Activated T-cell treated with anti-CD3 and anti-CD28 coated beads, Interleukin-2, amount 50 U/mL, for 72 hours (primary cell): ENCODE data around the gene STOX2. TPM values are rescaled to one million over a fixed set of nuclear protein-coding genes. Genes with fewer than 3 reads are reported as not detected.

ENCODE experiments used
- ATAC-seq, 2 donors: fragments of 150-1000 bp; cut with Tn5 transposase; replicated peaks in 1 of 2; 2 replicates each; pipeline ENCODE4 v1.10.0; 2021; ENCODE audit warnings: moderate library complexity in 2 of 2, mild to moderate bottlenecking in 1 of 2
- DNase-seq, 2 donors: peaks; one replicate each; pipeline ENCODE4 v3.0.0; 2021 to 2022; ENCODE audit warnings: mixed read lengths in 1 of 2
- H3K27ac Mint-ChIP-seq: one replicate; pipeline ENCODE4 v1.8.0; 2022; ENCODE audit warnings: mild to moderate bottlenecking, moderate library complexity, mixed read lengths
- H3K27me3 Mint-ChIP-seq: one replicate; pipeline ENCODE4 v1.8.0; 2022; ENCODE audit warnings: low read depth, mixed read lengths
- H3K36me3 Mint-ChIP-seq, 2 donors: one replicate each; pipeline ENCODE4 v1.8.0; 2022; ENCODE audit warnings: mixed read lengths in 2 of 2, mild to moderate bottlenecking in 1 of 2; ENCODE audit not compliant: insufficient read depth in 2 of 2
- H3K4me1 Mint-ChIP-seq: one replicate; pipeline ENCODE4 v1.8.0; 2022; ENCODE audit warnings: low read depth, mixed read lengths
- H3K4me3 Mint-ChIP-seq, 2 donors: one replicate each; pipeline ENCODE4 v1.8.0; 2022; ENCODE audit warnings: mild to moderate bottlenecking in 2 of 2, mixed read lengths in 2 of 2, moderate library complexity in 2 of 2
- H3K9me3 Mint-ChIP-seq, 2 donors: one replicate each; pipeline ENCODE4 v1.8.0; 2022; ENCODE audit warnings: mixed read lengths in 2 of 2
- total RNA-seq, 2 donors: library from RNA; stranded (reverse); gene quantifications; one replicate each; pipeline ENCODE4 v1.2.3, GENCODE V29; 2022

The STOX2 gene
- total RNA-seq, 2 donors from 2014 or later = 0.19 TPM; not detected in 1

DNA sequence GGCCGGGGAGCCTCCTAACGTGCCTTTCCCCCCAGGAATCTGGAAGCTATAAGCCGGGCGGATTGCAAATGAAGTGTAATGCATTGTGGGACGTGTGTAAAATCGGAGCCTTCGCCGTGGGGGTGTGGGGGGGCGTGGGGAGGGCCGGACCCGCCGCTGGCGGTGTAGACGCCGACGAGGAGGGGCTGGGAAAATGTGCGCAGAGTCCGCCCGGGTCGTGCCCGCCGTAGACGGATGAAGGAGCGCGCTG, 1.3 kb downstream of the STOX2 start:
- no peaks in the 10 kb centered on the region for H3K9me3 Mint-ChIP-seq
- H3K4me3 Mint-ChIP-seq = peak overlapping the region; percentile 47 to 61
- ATAC-seq = no peak
- peaks cover 23% of the 10 kb centered on the region for H3K27me3 Mint-ChIP-seq
- no peaks in the 10 kb centered on the region for H3K4me1 Mint-ChIP-seq
- no peaks in the 10 kb centered on the region for H3K36me3 Mint-ChIP-seq
- no peak overlapping the region for H3K27ac Mint-ChIP-seq
- DNase-seq = no peak

DNA sequence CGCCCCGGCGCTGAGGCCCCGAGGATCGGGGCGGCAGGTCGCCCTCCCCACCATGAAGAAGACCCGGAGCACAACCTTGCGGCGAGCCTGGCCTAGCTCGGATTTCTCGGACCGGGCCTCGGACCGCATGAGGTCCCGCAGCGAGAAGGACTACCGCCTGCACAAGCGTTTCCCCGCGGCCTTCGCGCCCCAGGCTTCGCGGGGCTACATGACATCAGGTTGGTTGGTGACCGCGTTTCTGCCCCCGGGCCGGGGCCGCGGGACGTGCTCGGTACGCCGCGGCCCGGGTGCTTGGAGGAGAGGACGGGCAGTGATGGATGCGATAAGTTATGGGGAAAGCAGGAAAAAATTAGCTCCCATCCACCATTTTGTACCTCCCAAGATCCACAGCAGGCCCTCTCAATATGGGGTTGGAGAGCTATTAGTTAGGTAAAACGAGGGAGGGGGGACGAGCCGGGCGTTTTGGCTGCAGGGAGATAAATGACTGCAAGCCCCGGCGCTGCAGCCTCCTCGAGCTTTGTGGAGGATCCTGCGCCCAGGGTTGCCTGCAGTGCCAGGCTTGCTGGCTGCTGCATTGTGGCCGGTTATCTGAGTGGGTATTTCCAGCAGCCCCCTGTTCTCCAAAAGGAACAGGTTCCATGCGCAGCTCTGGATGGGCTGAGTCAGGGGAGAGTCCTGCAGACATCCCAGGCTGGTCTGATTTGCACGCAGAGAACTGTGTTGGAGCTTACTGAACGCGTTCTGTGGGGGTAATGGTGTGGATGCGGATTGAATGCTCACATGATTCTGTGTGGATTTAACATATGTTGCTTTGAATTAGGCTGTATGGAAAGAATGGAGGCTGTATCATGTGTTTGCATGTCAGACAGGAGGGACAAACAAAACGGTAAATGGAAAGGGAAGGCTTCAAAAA, 1.9 kb downstream of the STOX2 start:
- Mint-ChIP-seq H3K9me3 (no peaks in the 10 kb centered on the region), H3K4me3 (peak overlapping the region; percentile 47 to 61), H3K4me1 (no peaks in the 10 kb centered on the region), H3K36me3 (no peaks in the 10 kb centered on the region), H3K27me3 (peaks cover 23% of the 10 kb centered on the region), H3K27ac (no peak overlapping the region)
- ATAC-seq = no peak
- DNase-seq = no peak

DNA sequence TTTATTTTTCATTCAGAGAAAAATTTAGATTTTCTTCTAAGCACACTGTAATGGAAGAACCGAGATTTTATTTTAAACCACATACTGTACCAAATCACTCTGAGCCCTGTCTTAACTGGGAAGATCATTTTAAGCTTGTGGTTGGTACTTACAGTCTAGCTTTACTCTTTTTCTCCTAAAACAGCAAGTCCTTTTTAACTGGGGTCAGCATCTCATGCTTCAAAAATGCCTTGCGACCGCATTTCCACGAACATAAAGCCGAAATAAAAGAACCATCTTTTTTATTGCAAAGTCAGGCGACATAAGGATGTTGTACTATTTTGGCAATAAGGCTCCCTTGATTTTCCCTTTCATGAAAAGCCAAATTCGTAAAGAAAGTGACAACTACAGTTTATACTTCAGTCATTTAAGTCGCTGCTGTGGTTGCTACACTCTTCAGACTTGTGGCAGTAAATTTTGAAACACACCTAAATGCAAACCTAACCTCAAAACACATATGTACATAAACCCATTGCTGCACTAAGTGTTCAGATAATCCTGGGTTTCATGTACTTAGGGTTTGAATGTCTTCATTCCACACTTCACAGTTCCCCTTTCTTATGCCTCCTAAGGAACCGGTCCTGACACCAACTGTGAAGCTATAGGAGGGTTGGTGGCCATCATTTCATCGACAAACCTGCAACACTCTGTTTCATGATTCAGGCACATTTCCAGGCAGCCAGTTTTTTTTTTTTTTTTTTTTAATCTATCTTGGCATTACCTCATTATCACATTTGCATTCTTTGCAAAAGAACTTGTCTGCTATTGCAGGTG, 3.0 kb downstream of the STOX2 start:
- ATAC-seq (no peak), DNase-seq (no peak)
- H3K4me3 Mint-ChIP-seq = no peak overlapping the region
- peaks cover 18% of the 10 kb centered on the region for H3K27me3 Mint-ChIP-seq
- no peaks in the 10 kb centered on the region for H3K9me3 Mint-ChIP-seq
- H3K27ac Mint-ChIP-seq = no peak overlapping the region
- no peaks in the 10 kb centered on the region for H3K36me3 Mint-ChIP-seq
- no peaks in the 10 kb centered on the region for H3K4me1 Mint-ChIP-seq

DNA sequence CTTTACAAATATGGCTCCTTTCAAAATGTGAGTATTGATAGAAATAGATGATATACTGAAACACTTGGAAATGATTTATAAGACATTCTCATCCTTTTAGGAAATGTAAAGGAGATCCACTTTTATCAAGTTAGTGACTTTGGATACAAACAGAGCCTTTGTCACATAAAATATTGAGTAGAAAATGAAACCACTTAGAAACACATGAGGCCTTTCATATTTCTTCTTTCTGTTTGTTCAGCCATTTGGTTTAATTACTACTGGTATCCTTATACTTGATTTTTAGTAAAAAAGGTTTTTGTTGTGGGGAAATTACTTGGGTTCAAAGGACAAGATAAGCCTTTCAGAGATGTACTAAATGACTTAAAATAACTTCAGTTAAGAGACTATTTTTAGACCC, 4.1 kb downstream of the STOX2 start:
- H3K4me1 Mint-ChIP-seq = no peaks in the 10 kb centered on the region
- no peak overlapping the region for H3K4me3 Mint-ChIP-seq
- H3K27me3 Mint-ChIP-seq = peaks cover 7% of the 10 kb centered on the region
- H3K27ac Mint-ChIP-seq = no peak overlapping the region
- H3K36me3 Mint-ChIP-seq = no peaks in the 10 kb centered on the region
- no peak for ATAC-seq
- DNase-seq = no peak
- H3K9me3 Mint-ChIP-seq = no peaks in the 10 kb centered on the region

DNA sequence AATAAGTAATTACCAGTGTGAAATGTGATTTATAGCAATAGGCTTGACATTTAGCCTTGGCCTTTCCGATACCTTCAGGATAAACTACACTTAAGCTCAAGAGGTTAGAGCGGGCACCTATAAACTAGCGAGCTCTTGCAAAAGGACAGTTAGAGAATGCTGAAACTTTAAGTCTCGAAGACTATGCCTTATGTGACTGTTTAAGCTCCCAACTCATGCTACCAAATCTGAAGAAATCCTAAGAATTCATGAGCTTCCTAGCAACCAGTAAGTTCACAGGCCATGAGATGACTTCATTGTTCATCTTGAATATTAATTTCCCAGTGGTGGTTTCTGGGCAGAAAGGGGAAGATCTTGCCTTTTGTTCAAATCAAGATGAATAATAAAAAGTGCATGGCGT, 4.7 kb downstream of the STOX2 start:
- DNase-seq (no peak), ATAC-seq (no peak)
- no peak overlapping the region for H3K27ac Mint-ChIP-seq
- H3K4me1 Mint-ChIP-seq = no peaks in the 10 kb centered on the region
- H3K27me3 Mint-ChIP-seq = peaks cover 1% of the 10 kb centered on the region
- no peaks in the 10 kb centered on the region for H3K9me3 Mint-ChIP-seq
- H3K36me3 Mint-ChIP-seq = no peaks in the 10 kb centered on the region
- no peak overlapping the region for H3K4me3 Mint-ChIP-seq

DNA sequence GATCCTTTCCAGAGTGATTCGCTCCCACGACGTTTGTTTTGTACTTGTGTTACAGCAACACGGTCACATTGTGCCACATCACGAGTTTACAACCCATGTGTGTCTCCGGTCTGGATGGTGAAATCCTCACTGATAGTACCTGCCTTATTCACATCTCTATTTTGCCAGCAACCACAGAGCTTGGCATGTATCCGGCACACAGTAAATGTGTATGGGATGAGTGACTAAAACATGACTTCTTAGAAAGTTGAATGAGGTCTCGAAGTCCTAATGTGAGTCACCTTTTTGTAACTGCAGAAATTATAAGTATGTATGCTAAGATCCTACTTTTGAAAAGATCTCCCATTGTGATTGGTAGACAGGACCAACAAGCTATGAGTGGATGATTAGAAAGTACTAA, 7.5 kb downstream of the STOX2 start:
- Mint-ChIP-seq H3K4me3 (no peak overlapping the region), H3K27me3 (peaks cover 6% of the 10 kb centered on the region), H3K9me3 (peaks cover 0 to 1% of the 10 kb centered on the region in 2 donors), H3K4me1 (no peaks in the 10 kb centered on the region), H3K27ac (no peak overlapping the region), H3K36me3 (no peaks in the 10 kb centered on the region)
- no peak for DNase-seq
- no peak for ATAC-seq

DNA sequence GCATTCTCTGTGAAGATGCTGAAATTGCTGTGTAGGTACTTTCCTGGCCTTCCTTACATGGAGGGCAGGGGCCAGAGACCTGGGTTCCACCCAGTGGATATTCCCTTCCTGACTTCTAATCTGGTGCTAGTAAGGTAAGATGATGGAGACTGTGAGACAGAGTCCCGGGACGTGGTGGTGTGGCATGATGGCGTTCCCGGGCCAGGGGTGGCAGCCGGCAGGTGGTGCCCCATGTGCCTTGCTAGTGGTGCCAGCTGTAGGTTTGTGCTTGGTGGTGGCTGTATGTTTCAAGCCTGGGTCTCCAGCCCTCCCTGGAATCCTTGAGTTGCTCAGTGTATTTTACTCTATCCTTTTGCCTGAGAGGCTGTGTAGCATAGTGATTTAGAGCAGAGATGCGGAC, 10.9 kb downstream of the STOX2 start:
- DNase-seq = no peak
- no peaks in the 10 kb centered on the region for H3K36me3 Mint-ChIP-seq
- peaks cover 0 to 1% of the 10 kb centered on the region in 2 donors for H3K9me3 Mint-ChIP-seq
- no peak overlapping the region for H3K4me3 Mint-ChIP-seq
- no peak overlapping the region for H3K27ac Mint-ChIP-seq
- no peaks in the 10 kb centered on the region for H3K4me1 Mint-ChIP-seq
- ATAC-seq = no peak
- peaks cover 12% of the 10 kb centered on the region for H3K27me3 Mint-ChIP-seq

DNA sequence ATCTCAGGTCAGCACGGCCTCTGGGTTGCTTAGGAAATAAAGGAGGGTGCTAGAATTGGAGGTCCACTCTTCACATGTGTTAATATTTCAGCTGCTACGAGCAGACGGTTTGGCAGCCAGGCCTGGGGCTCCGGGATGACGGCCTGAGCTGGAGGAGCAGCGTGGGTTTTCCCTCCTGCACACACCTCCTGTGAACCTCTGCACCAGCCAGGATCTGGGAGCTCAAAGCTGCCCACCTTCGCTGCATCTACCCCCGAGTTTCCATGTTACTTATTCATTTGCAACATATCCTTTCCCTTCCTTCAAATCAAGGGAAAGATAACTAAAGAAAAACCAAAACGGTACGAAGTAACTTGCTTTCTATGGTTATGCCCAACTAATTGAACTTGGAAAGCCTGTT, 13.6 kb downstream of the STOX2 start:
- no peaks in the 10 kb centered on the region for H3K36me3 Mint-ChIP-seq
- H3K4me3 Mint-ChIP-seq = no peak overlapping the region
- peaks cover 0 to 1% of the 10 kb centered on the region in 2 donors for H3K9me3 Mint-ChIP-seq
- DNase-seq = no peak
- H3K27ac Mint-ChIP-seq = no peak overlapping the region
- no peaks in the 10 kb centered on the region for H3K4me1 Mint-ChIP-seq
- no peak for ATAC-seq
- peaks cover 12% of the 10 kb centered on the region for H3K27me3 Mint-ChIP-seq

DNA sequence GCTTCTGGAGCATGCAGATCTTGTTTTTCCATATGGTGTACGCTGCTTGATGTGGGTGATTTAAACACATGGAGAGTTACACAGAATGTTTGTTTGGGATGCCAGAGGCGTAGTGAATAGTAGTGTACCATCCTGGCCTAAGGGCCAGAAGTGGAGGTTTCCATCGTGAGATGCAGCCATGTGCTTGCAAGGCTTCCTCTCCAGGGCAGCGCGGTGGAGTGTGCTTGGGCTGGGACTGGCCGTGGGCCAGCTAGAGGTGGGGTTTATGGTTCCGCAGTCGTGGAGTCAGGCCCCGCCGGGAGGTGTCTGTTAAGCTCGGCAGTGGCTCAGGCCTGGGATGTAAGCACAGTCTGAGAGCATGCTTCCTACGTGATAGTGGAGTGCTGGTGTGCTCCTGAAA, 14.0 kb downstream of the STOX2 start:
- DNase-seq (no peak), ATAC-seq (no peak)
- Mint-ChIP-seq H3K4me1 (no peaks in the 10 kb centered on the region), H3K27me3 (peaks cover 12% of the 10 kb centered on the region), H3K4me3 (no peak overlapping the region), H3K27ac (no peak overlapping the region), H3K9me3 (peaks cover 0 to 1% of the 10 kb centered on the region in 2 donors), H3K36me3 (no peaks in the 10 kb centered on the region)

DNA sequence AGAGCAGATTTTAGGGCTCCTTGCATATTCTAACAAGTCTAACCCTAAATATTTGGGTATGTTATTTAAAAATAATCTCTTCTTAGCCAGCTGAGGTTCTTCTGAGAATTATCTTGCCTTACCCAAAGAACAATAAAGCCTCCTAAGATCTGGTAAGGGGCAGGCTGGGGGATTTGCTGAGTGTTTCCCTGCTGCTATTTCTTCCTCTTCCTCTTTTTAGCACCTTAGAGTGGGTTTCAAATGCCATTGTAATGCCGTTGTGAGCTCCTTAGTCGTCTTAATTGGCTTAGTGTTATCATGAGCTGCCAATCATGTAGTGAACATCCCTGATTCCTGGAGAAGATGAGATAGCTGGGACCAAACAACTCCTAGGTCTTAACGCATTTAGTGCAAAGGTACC, 15.4 kb downstream of the STOX2 start:
- Mint-ChIP-seq H3K4me3 (no peak overlapping the region), H3K36me3 (no peaks in the 10 kb centered on the region), H3K4me1 (no peaks in the 10 kb centered on the region), H3K27me3 (peaks cover 12% of the 10 kb centered on the region), H3K9me3 (peaks cover 0 to 1% of the 10 kb centered on the region in 2 donors), H3K27ac (no peak overlapping the region)
- no peak for ATAC-seq
- no peak for DNase-seq

DNA sequence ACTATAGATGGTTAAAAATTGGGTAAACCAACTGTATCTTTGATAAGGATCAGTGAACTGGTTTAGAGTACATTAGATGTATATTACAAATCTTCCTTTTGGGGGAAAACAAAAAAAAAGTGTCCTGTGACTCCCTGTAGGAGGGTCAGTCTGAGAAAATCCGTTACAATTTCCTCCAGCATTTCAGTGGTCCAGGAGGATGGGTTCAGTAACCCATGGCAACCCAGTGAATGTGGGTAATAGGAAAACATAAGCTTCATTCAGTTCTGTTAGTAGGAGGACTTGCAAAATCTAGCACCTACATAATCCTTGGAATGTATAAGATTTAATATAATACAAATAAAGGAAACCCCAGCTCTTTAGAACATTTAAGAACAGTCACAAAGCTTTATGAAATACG, 16.2 kb downstream of the STOX2 start:
- DNase-seq (no peak), ATAC-seq (no peak)
- Mint-ChIP-seq H3K27me3 (peaks cover 12% of the 10 kb centered on the region), H3K4me1 (no peaks in the 10 kb centered on the region), H3K9me3 (peaks cover 0 to 1% of the 10 kb centered on the region in 2 donors), H3K27ac (no peak overlapping the region), H3K4me3 (no peak overlapping the region), H3K36me3 (no peaks in the 10 kb centered on the region)

DNA sequence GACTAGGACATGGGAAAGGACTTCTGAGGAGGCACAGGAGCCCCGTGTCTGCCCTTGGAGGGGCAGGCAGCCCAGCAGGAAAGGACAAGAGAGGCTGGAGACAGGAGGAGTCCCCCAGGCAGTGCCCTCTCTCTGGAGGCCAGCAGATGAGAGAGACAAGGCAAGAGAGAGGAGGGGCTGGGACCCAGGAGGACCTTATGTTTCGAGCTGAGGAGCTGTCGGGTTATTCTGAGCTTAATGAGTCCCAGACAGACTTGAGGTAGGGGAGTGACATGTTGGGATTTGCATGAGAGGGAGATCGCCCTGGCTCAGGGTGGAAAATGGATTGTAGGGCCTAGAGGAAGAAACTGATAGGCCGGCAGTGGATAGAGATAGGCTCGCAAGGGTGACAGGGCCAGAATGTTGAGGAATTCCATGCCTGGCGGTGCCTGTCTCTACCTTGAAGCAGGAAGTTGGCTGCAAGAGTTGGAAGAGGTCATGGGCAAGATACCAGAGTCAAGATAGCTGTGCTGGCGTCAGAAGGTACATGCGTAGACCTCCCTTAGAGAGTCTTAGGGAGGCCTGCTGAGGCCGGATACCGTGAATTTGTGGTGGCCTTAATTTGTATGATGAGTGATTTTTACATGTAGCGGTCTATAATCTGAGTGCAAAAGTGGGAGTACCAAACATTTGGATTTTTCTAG, 19.4 kb downstream of the STOX2 start:
- no peaks in the 10 kb centered on the region for H3K36me3 Mint-ChIP-seq
- H3K4me1 Mint-ChIP-seq = no peaks in the 10 kb centered on the region
- H3K27me3 Mint-ChIP-seq = peaks cover 6% of the 10 kb centered on the region
- H3K27ac Mint-ChIP-seq = no peak overlapping the region
- no peak overlapping the region for H3K4me3 Mint-ChIP-seq
- no peak for ATAC-seq
- no peak for DNase-seq
- no peaks in the 10 kb centered on the region for H3K9me3 Mint-ChIP-seq

DNA sequence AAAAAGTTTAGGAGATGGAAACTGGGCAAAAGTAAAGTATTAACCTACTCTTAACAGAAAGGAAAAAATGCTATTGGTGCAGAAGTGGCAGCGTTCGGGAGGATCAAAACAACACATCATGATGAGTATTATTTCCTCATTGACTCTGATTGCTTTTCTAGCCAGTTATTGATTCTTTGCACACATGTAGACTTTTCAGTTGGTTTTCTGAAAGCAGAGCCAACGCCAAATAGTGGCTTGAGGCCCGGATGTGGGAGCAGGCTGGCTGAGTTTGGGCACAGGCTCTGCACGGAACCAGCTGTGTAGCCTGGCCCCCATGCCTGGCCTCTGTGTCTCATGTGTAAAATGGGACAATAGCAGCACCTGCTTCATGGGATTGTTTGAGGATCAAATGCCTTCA, 21.8 kb downstream of the STOX2 start:
- Mint-ChIP-seq H3K4me3 (no peak overlapping the region), H3K27ac (no peak overlapping the region), H3K27me3 (no peaks in the 10 kb centered on the region), H3K36me3 (no peaks in the 10 kb centered on the region), H3K4me1 (no peaks in the 10 kb centered on the region), H3K9me3 (no peaks in the 10 kb centered on the region)
- no peak for ATAC-seq
- DNase-seq = no peak
